Jurkat, Clone E6-1 (cell line): ENCODE measurements around the gene FBXO2.

Experiments used
- DNase-seq: peaks from one replicate; pipeline ENCODE4 v3.0.0-alpha.2; 2011; ENCODE audit warnings: low read depth, low spot score
- H3K4me3 ChIP-seq: 2 replicates; pipeline ENCODE4 v1.5.1; 2011; ENCODE audit warnings: mild to moderate bottlenecking, low read length, control low read depth, moderate library complexity

The FBXO2 gene

GRCh38 chr1:11641776-11642305, 12.4 kb downstream of the FBXO2 start:
- no peak for DNase-seq
- no peak overlapping the region for H3K4me3 ChIP-seq

DNA sequence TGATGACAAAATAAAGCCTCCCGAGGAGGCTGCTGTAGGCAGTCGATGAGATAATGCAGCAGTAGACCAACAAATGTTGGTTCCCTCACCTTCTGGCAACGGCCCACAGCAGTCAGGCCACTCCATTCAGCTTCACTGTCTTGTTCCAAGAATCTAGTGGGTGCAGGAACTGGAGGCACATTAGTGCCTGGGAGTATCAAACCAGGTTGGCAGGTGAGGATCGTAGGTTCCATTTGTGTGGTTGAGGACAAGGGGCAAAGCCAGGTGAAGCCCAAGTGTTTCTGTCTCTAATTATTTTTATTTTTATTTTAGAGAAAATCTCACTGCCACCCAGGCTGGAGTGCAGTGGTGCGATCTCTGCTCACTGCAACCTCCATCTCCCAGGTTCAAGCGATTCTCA, 13.3 kb downstream of the FBXO2 start:
- DNase-seq: no peak
- H3K4me3 ChIP-seq: no peak overlapping the region

DNA sequence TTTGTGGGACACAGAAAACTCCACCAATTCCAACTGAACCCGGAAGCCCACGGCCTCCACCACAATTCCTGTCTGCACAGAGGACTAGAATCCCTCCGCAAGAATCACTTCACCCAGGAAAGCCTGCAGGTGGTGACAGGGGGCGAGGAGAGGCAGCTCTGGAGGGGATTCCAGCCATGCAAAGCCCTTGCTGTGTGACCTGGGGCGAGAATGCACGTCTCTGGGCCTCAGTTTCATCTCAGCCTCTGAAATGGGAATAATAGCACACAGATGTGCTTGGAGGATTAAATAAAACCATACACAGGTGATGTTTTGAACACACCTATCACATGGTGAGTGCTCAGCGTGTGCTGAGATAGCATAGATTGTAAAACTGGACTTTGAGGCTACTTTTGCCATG, 14.1 kb downstream of the FBXO2 start:
- DNase-seq: no peak
- H3K4me3 ChIP-seq: no peak overlapping the region

DNA sequence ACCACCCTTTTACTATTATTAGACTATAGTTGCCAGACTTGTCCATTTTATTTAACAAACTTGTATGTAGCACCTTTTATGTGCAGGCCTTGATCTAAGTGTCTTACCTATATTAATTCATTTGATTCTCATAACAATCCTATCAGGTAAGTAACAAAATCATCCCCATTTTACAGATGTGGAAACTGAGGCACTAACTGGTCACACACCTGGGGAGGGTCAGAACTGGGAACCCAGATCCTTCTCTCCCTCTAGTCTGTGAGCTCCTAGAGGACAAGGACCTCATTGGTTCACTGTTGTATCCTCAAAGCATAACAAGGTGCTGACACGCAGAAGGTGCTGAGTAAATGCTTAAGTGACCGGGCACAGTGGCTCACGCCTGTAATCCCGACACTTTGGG, 14.9 kb downstream of the FBXO2 start:
- no peak overlapping the region for H3K4me3 ChIP-seq
- DNase-seq: no peak

DNA sequence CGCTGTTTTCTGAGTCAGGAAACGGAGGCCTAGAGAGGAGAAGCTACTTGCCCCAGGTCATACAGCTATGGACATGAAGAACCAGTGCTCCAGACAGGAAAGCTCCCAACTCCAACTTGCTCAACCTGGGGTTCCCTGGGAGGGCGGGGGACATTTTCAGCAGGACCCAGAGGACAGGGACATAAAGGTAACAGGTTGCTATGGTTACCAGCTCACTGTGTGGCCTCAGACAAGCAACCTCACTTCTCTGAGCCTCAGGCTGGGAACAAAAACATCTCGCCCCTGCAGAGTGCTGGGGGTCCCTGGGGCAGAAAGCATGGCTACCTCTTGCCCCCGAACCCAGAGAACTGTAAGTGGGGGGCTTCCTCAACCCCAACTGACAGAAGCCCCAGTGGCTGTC, 16.1 kb downstream of the FBXO2 start:
- H3K4me3 ChIP-seq: no peak overlapping the region
- no peak for DNase-seq

DNA sequence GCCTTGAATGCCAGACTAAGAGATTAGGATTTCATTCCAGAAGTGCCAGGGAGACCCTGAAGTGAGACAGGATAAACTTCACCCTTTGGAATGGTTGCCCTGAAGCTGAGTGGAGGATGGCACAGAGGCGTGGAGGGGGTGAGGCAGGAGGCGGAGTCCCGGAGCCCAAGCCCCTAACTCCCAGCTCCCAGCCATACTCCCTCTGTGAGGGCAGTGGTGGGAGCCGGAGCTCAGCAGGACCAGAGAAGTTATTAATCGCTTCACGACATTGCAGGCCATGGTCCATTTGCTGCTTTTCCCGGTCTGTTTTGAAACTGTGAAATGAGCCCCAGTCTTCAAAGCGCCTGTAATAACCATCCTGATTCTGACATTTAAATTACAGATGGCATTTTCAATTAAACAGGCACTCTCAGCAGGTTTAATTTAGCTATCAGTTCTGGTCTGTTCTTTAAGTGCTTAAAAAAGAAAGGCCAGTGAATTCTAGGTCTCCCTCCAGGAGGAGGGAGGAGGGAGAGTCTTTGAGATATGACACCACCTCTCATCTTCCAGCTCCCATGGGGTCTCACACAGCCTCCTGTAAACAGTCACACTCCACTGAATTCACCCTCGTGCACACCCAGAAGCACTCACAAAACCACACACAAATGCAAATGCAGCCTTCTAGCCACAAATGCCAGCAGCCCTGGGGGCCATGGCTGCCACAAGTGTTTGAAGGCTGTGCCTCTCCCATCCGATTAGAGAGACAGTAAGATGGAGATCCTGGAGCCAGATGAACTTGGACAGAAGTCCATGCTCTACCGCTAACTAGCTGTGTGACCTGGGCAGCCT, 19.6 kb downstream of the FBXO2 start:
- no peak overlapping the region for H3K4me3 ChIP-seq
- DNase-seq: no peak

- H3K4me3 ChIP-seq: no peak overlapping the region
- no peak for DNase-seq
Measured at GRCh38 chr1:11629184-11630016, 24.8 kb downstream of the FBXO2 start.

GRCh38 chr1:11628767-11629166, 25.5 kb downstream of the FBXO2 start:
- no peak overlapping the region for H3K4me3 ChIP-seq
- DNase-seq: no peak

DNA sequence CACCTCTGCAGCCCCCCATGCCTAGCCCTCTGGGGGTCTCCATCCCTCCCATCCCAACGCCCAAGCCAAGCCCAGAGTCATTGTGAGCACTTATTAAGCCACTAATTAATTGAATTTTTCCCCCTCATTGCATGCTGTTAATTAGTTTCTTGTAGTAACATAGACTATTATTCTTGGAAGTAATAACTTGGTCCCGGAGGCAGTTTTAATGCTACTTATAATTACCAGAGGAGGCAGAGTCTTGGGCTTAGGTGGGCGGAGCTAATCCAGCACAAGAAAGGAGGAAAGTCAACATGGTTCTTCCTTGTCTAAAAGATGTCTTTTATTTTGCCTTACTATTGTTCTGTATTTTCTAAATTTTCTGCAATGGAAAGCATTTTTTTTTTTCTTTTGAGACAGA, 27.7 kb downstream of the FBXO2 start:
- DNase-seq: no peak
- H3K4me3 ChIP-seq: no peak overlapping the region

GRCh38 chr1:11623702-11624101, 30.5 kb downstream of the FBXO2 start:
- no peak for DNase-seq

GRCh38 chr1:11622398-11622797, 31.8 kb downstream of the FBXO2 start:
- no peak for DNase-seq

More at GRCh38 chr1:11623702-11624101, 30.5 kb downstream of the FBXO2 start:
- H3K4me3 ChIP-seq: no peak overlapping the region

GRCh38 chr1:11620924-11621323, 33.3 kb downstream of the FBXO2 start:
- DNase-seq: no peak
- no peak overlapping the region for H3K4me3 ChIP-seq

More at GRCh38 chr1:11622398-11622797, 31.8 kb downstream of the FBXO2 start:
- no peak overlapping the region for H3K4me3 ChIP-seq

DNA sequence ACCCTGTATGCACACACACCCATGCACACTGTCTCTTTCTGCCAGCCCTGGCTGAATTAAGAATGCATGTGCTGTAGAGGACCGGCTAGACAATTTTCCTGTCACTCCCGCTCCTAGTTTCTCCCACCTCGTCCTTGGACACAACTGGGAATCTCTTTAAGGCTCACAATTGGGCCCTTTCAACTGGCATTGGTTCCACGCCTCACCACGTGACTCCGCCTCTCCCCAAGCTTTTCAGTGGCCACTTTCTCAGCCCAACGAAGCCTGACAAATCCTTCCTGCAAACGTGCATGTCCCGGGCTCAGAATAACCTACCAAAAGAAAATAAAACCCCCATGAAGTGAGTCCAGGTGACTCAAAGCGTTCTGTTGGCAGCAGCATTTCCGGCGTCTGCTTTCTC, 33.8 kb downstream of the FBXO2 start:
- DNase-seq: no peak
- H3K4me3 ChIP-seq: no peak overlapping the region

- H3K4me3 ChIP-seq: no peak overlapping the region
- DNase-seq: no peak
Measured at GRCh38 chr1:11617741-11618140, 36.5 kb downstream of the FBXO2 start.

DNA sequence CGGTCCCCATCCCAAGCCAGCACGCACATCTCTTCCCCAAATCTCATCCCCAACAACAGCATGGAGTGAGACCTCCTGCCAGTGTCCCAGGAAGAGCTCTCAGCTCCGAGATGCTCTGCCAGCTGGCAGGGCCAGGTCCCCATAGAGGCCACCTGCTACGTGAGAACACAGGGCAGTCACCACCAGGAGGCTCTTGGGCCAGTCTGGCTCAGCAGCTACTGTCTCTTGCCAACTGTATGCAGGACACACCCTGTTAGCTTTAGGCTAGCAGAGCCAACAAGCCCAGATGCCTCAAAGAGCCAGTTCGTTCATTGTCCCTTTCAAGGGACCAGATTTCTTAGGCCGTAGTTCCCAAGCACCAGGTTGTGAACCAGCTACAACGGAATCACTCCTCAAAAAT, 36.9 kb downstream of the FBXO2 start:
- no peak overlapping the region for H3K4me3 ChIP-seq
- no peak for DNase-seq

DNA sequence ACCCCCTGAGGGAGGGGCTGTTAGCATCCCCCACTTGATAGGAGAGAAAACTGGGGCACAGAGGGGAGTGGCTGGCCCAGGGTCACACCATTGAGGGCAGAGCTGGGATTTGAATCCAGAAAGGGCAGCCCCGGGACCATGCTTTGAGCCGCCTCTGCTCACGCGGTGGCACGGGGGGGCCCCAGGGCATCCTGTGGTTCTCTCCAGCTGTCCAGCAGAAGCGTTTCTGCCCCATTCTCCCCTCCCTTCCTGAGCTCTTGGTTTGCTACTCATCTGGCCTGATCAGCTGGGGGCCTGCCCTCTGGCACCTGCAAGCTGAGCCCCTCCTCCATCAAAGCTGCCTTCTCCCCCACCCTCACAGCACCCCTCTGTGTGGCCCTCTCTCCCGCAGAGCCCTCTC, 37.5 kb downstream of the FBXO2 start:
- no peak for DNase-seq
- no peak overlapping the region for H3K4me3 ChIP-seq

DNA sequence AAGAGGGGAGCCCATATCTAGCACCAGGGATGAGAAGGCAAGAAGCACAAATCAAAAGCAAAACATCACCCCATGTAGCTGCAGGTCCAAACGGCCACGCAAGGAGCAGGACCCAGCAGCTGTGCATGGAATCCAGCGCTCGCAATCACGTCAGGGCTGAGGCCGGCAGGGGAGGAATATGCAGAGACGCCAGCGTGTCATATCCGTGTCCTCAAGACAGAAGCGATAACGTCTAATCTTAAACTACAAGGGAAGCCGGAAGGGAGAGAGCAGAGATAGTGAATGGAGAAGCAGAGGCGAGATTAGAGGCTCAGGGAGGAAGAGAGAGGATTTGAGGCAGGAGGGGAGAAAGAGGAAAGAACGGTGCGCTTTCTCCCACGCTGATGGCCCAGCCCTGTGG, 39.1 kb downstream of the FBXO2 start:
- no peak overlapping the region for H3K4me3 ChIP-seq
- no peak for DNase-seq

DNA sequence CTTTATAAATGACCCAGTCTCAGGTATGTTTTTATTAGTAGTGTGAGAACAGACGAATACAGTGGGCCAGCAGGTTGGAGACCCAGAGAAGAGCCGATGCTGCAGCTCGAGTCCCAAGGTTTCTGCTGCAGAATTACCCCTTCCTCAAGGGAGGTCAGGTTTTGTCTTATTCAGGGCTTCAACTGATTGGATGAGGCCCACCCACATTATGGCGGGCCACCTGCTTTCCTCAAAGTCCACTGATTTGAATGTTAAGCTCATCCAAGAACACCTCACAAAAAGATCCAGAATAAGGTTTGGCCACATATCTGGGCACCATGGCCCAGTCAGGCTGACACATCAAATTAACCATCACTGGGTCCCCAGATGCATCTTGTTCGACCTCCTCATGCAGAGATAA, 40.9 kb downstream of the FBXO2 start:
- H3K4me3 ChIP-seq: no peak overlapping the region
- DNase-seq: no peak

DNA sequence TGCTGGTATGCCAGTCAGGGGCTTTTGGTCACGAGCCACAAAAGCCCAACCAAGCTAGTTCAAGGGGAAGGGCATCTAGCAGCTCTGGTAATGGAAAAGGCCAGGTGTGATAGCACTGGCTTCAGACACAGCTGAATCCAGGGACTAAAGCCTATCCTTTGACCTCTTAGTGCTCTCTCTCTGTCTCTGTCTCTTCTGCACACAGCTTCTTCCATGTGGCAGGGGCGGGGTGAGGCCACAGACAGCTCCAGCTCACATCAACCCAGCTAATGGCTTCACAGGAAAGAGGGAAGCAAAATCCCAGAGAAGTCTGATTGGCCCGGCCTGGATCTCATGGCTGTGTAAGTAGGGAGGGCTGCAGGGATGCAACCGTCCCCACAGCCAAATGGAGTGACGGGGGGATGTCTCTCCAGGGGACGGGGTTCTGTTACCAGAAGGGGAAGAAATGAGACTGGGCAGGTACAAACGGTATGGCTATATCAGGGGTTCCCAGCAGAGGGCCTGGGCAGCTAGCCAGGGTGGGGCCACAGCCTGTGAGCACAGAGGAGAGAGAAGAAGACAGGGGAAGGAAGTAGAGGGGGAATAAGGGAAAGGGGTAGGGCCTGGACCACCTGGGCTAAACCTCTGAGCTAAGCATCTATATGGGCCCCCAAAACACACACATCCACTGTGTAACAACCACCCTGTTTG, 42.4 kb downstream of the FBXO2 start:
- no peak for DNase-seq
- H3K4me3 ChIP-seq: no peak overlapping the region
